DOHH2 (cell line): ENCODE results near the gene GABRA5.

Experiments
- CTCF ChIP-seq: fragments of 200-600 bp; sonication (generic); IDR thresholded peaks from one replicate; pipeline ENCODE4 v1.5.1; 2014; ENCODE audit warnings: antibody characterized with exemption, mild to moderate bottlenecking, low read depth, low read length; ENCODE audit not compliant: poor library complexity, severe bottlenecking
- EZH2phosphoT487 ChIP-seq: fragments of 200-600 bp; sonication (generic); IDR thresholded peaks from 2 replicates; pipeline ENCODE4 v1.6.1; 2017; ENCODE audit warnings: borderline replicate concordance, mild to moderate bottlenecking, antibody characterized with exemption, low read length, moderate library complexity, mixed read lengths

- TF ChIP-seq CTCF (no peak), EZH2phosphoT487 (no peak)
Observed at GRCh38 chr15:26883466-26883865, 16.6 kb downstream of the GABRA5 start.
